OCI-LY1 (cell line): ENCODE data around the gene EXOC3L1.

Source experiments
- H2AFZ ChIP-seq: fragments of 200-600 bp; sonication (generic), shearing (Covaris generic); 2 replicates; pipeline ENCODE4 v1.6.0; 2014; ENCODE audit warnings: antibody characterized with exemption, mild to moderate bottlenecking, low read length
- H3F3A ChIP-seq: fragments of 200-600 bp; sonication (generic), shearing (Covaris generic); 2 replicates; pipeline ENCODE4 v1.6.0; 2014; ENCODE audit warnings: mild to moderate bottlenecking, antibody characterized with exemption, low read length, moderate library complexity; ENCODE audit not compliant: insufficient read depth
- H3K27ac ChIP-seq: fragments of 200-600 bp; sonication (generic); 2 replicates; pipeline ENCODE4 v1.5.1; 2014; ENCODE audit warnings: low read length, mixed run types, mild to moderate bottlenecking, low read depth; ENCODE audit not compliant: poor library complexity, severe bottlenecking
- H3K27me3 ChIP-seq: fragments of 200-600 bp; sonication (generic); 2 replicates; pipeline ENCODE4 v1.6.0; 2014; ENCODE audit warnings: antibody characterized with exemption, mild to moderate bottlenecking, low read length, moderate library complexity; ENCODE audit not compliant: insufficient read depth
- H3K36me3 ChIP-seq: fragments of 200-600 bp; sonication (generic); 2 replicates; pipeline ENCODE4 v1.6.1; 2014; ENCODE audit warnings: mild to moderate bottlenecking, antibody characterized with exemption, low read length, moderate library complexity, mixed read lengths; ENCODE audit not compliant: insufficient read depth
- H3K4me1 ChIP-seq: fragments of 200-600 bp; sonication (generic); 2 replicates; pipeline ENCODE4 v1.5.1; 2014; ENCODE audit warnings: mild to moderate bottlenecking, low read length, moderate library complexity; ENCODE audit not compliant: insufficient read depth, severe bottlenecking
- H3K4me2 ChIP-seq: fragments of 200-600 bp; sonication (generic), shearing (Covaris generic); 2 replicates; pipeline ENCODE4 v1.6.1; 2014; ENCODE audit warnings: low read length
- H3K4me3 ChIP-seq: fragments of 200-600 bp; sonication (generic); 2 replicates; pipeline ENCODE4 v1.5.1; 2014; ENCODE audit warnings: low read length, low read depth, mild to moderate bottlenecking, mixed read lengths; ENCODE audit not compliant: poor library complexity, severe bottlenecking
- H3K79me2 ChIP-seq: fragments of 200-600 bp; shearing (Covaris generic); 2 replicates; pipeline ENCODE4 v1.6.1; 2016; ENCODE audit warnings: mixed run types, low read length, mixed read lengths; ENCODE audit not compliant: insufficient read depth
- H3K9ac ChIP-seq: fragments of 200-600 bp; sonication (generic), shearing (Covaris generic); 2 replicates; pipeline ENCODE4 v1.6.1; 2014; ENCODE audit warnings: mild to moderate bottlenecking, low read length, mixed read lengths
- H3K9me2 ChIP-seq: fragments of 200-600 bp; sonication (generic), shearing (Covaris generic); 2 replicates; pipeline ENCODE4 v1.6.1; 2014; ENCODE audit warnings: low read depth, mild to moderate bottlenecking, low read length, mixed read lengths
- H3K9me3 ChIP-seq: fragments of 200-600 bp; shearing (Covaris generic); 2 replicates; pipeline ENCODE4 v1.6.1; 2014; ENCODE audit warnings: low read length, mixed read lengths
- H4K20me1 ChIP-seq: fragments of 200-600 bp; sonication (generic), shearing (Covaris generic); 2 replicates; pipeline ENCODE4 v1.6.0; 2016; ENCODE audit warnings: mild to moderate bottlenecking, low read length; ENCODE audit not compliant: insufficient read depth
- EZH2 ChIP-seq: fragments of 200-600 bp; sonication (generic), shearing (Covaris generic); IDR thresholded peaks from 2 replicates; pipeline ENCODE4 v1.8.0; 2017; ENCODE audit warnings: borderline replicate concordance, mixed run types, mild to moderate bottlenecking, antibody characterized with exemption, low read length, moderate library complexity, mixed read lengths
- TF ChIP-seq, protein P1 (sequence below): fragments of 200-600 bp; sonication (generic), shearing (Covaris generic); IDR thresholded peaks from 2 replicates; pipeline ENCODE4 v1.5.1; 2017; ENCODE audit warnings: mild to moderate bottlenecking, antibody characterized with exemption, low read length, moderate library complexity, mixed read lengths

The EXOC3L1 gene

DNA sequence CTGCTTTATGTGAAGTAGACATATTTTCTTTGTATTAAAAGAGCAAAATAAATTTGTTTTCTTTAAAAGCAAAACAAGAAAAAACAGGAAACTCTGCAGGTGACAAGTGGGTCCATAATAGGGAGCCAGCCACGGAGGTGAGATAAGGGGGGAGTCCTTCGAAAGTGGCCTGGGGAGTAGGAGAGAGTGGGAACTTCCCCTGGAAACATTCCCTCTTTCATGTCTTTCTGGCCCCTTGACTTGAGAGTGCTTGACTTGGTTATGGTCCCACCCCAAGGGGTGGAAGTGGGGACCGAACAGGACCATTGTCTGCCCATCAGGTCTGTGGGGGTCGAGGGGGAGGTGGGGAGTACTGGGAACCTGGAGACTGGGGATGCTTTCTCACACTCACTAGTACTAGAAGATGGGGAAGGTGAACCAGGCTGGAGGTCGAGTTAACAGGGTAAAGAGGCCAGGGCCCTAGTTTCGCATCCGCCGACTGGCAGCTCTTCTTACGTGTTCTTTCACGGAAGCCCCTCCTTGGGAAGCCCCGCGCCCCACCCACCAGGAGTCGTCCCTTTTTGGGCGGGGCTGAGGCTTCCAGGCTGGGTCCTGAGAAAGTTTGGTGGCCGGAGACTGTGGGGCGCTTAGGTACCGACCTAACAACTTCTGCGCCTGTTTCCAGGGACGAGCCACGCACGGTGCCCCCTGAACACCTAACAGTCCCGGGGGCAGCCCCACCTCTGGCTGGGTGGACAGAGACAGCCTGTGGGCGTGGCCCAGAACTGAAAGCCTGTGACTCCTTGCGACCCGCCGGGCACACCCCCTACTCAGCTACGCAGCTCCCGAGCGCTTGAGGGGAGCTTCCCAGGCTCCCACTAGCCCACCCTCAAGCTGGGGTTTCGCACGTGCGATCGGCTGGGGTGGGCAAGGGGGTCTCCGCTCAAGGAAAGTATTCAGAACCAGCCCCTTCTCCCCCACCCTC is 31.0 kb downstream of the EXOC3L1 start:
- H3K9me3 ChIP-seq, result no peaks in the 10 kb centered on the region
- no peak overlapping the region for H3K27ac ChIP-seq
- no peaks in the 10 kb centered on the region for H3K79me2 ChIP-seq
- H3K9me2 ChIP-seq, result no peaks in the 10 kb centered on the region
- H3K4me3 ChIP-seq, result peak overlapping the region; percentile 76
- no peak overlapping the region for H2AFZ ChIP-seq
- no peaks in the 10 kb centered on the region; the same call in 1 of the 2 replicates for H3K27me3 ChIP-seq
- no peaks in the 10 kb centered on the region for H4K20me1 ChIP-seq
- H3K9ac ChIP-seq, result peak overlapping the region; percentile 67
- TF ChIP-seq, protein P1, sequence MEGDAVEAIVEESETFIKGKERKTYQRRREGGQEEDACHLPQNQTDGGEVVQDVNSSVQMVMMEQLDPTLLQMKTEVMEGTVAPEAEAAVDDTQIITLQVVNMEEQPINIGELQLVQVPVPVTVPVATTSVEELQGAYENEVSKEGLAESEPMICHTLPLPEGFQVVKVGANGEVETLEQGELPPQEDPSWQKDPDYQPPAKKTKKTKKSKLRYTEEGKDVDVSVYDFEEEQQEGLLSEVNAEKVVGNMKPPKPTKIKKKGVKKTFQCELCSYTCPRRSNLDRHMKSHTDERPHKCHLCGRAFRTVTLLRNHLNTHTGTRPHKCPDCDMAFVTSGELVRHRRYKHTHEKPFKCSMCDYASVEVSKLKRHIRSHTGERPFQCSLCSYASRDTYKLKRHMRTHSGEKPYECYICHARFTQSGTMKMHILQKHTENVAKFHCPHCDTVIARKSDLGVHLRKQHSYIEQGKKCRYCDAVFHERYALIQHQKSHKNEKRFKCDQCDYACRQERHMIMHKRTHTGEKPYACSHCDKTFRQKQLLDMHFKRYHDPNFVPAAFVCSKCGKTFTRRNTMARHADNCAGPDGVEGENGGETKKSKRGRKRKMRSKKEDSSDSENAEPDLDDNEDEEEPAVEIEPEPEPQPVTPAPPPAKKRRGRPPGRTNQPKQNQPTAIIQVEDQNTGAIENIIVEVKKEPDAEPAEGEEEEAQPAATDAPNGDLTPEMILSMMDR, result no peak
- TF ChIP-seq EZH2, result no peak
- no peaks in the 10 kb centered on the region for H3K36me3 ChIP-seq
- peaks cover 30% of the 10 kb centered on the region for H3K4me1 ChIP-seq
- H3K4me2 ChIP-seq, result peak overlapping the region; percentile 53
- no peaks in the 10 kb centered on the region for H3F3A ChIP-seq

DNA sequence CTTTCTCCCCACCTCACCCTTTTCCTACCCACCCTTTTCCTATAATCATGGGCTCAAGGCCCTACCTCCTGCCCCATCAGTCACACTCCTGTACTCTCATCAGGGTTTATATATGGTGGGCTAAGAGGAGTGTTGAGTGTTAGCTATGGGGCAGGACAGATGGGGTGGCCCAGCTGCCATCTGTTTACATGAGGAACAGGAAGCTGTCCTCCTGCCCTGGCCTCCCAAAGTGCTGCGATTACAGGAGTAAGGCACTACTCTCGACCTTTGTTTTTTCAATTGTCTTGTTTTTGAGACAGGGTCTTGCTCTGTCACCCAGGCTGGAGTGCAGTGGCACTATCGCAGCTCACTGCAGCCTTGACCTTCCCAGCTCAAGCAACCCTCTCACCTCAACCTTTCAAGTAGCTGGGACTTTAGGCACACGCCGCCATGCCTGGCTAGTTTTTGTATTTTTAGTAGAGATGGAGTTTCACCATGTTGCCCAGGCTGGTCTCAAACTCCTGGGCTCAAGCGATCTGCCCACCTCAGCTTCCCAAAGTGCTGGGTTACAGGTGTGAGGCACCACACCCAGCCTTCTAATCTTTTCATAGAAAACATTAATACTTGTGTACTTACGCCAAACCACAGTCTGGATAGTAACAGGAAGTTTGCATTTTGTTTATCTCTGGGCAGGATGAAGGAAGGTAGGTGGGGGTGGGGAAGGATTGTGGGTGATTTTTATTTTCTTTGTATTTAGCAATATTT is 31.9 kb downstream of the EXOC3L1 start:
- H3K27ac ChIP-seq, result no peak overlapping the region
- no peaks in the 10 kb centered on the region for H3K9me2 ChIP-seq
- no peak overlapping the region for H3K4me2 ChIP-seq
- no peak overlapping the region for H3K9ac ChIP-seq
- no peaks in the 10 kb centered on the region for H4K20me1 ChIP-seq
- no peak overlapping the region for H3K4me3 ChIP-seq
- TF ChIP-seq EZH2, result no peak
- TF ChIP-seq, protein P1, result no peak
- H3K79me2 ChIP-seq, result no peaks in the 10 kb centered on the region
- no peak overlapping the region for H2AFZ ChIP-seq
- no peaks in the 10 kb centered on the region for H3F3A ChIP-seq
- H3K36me3 ChIP-seq, result no peaks in the 10 kb centered on the region
- H3K9me3 ChIP-seq, result no peaks in the 10 kb centered on the region
- no peaks in the 10 kb centered on the region; the same call in 1 of the 2 replicates for H3K27me3 ChIP-seq
- peaks cover 22% of the 10 kb centered on the region for H3K4me1 ChIP-seq

DNA sequence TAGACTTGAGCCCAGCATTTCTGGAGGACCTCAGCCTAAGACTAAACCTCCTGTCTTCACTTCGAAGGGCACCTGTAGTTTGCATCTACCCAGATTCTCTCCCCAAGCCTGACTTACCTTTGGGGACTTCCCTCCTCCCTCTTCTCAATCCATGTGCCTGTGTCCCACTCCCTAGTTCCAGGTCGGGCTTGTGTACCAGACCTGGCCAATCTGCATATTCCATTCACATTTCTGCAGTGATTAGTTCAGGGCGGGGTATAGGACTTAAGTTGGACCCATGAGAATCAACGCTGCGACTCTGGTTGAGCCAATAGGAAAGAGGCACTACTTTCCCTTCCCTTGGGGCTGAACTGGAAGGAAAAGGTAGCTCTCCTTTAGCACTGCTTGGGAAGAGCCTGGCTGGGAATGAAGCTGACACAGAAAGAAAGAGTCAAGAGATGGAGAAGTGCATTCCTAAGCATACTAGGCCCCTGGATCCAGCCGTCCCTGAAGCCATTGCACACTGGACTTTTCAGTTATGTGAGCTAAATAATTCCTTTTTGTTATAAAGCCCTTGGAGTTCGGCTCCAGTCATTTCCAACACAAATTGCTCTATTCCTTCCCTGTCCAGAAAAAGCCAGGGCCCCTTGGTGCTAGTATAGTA is 32.7 kb downstream of the EXOC3L1 start:
- Histone ChIP-seq H3K79me2 (no peaks in the 10 kb centered on the region), H3K27me3 (no peaks in the 10 kb centered on the region), H3K9ac (no peak overlapping the region), H3K27ac (no peak overlapping the region), H3K36me3 (no peaks in the 10 kb centered on the region), H3K4me2 (no peak overlapping the region), H3K4me3 (no peak overlapping the region), H4K20me1 (no peaks in the 10 kb centered on the region), H3F3A (no peaks in the 10 kb centered on the region), H2AFZ (no peak overlapping the region), H3K4me1 (peaks cover 20% of the 10 kb centered on the region), H3K9me3 (no peaks in the 10 kb centered on the region), H3K9me2 (no peaks in the 10 kb centered on the region)
- TF ChIP-seq EZH2, result no peak
- TF ChIP-seq, protein P1, result no peak
